GM19397 (cell line): ENCODE measurements around the gene MAF.

Experiments
- ATAC-seq: cut with Tn5 transposase; IDR thresholded peaks from one replicate; pipeline ENCODE4 v1.9.1; 2021; ENCODE audit warnings: mild to moderate bottlenecking, moderate library complexity; ENCODE audit not compliant: unreplicated experiment

Gene MAF

DNA sequence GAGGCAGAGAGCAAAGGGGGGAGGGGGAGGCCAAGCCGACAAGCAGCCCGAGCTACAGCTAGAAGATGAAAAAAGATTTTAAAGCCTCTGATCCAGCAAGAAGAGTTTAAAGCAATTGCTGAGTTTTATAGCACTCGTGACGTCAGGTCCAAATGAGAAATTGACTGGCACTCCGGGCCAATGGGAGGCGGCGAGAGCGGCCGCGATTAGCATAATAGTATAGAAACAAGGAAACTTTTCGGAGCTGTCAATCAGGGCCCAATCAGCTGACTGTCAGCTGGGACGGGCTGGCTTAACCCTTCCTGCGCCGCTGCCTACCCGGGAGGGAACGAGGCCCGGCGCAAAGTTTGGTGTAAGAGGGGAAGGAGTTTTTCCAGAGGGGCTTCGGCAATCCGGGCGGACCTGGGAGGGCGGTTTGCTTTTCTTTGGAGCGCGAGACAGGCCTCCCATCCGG, at the start of gene MAF:
Gene MAF (minus strand): TSS at position 100 of the 454 bp plus-strand sequence. CDS start 835 bp downstream, outside the sequence.
- ATAC-seq, result no peak

DNA sequence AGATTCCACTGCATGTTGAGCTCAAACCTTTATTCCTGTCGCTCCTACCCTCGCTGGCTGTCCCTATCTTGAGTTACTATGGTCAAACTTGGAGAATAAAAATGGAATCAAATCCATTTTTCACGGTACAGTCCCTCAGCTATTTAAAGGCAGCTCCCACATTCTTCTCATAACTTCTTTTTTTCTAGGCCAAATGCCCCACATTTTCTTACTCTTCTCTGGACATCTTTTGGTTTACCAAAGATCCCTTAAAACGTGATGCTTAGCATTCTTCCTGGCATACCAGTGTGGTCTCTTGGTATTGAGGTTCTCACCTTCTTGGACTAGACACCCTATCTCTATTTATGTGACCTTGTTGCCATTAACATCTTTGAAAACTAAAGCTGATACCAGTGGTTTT, 48.3 kb upstream of the MAF start:
- no peak for ATAC-seq

- ATAC-seq, result no peak
Measured at GRCh38 chr16:79647586-79647985, 47.0 kb upstream of the MAF start.

GRCh38 chr16:79645701-79646100, 45.2 kb upstream of the MAF start:
- no peak for ATAC-seq

DNA sequence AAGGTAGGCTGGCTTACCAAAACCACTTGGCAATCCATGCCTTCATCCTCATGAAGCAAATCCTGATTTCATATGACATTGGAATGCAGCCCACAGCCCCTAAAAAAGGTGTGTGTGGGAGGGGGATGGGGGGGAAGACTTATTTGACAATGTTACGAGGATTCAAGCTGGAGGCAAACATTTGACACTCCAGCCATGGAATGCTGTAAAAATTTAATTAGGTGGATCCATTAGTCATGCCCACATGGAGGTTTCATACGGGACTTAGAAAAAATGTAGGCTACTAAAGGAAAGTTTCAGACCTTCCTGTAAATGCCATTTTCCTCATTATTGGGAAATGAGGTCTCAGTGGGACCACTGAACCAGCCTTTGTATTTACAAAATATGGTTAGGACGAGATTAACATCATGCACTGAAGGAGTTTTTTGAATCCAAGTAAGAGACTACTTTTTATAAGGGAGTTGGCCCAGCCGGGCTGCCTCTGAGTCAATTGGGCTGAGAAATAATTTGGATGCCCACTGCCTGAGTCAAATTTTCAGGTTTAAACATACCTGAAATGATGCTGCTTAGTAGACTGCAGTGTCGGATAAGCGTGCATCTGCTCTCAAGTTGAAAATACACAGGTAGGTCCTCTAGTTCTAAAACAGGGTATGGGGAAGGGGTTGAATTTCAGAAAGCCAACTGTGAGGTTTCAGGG, 44.6 kb upstream of the MAF start:
- ATAC-seq, result no peak

DNA sequence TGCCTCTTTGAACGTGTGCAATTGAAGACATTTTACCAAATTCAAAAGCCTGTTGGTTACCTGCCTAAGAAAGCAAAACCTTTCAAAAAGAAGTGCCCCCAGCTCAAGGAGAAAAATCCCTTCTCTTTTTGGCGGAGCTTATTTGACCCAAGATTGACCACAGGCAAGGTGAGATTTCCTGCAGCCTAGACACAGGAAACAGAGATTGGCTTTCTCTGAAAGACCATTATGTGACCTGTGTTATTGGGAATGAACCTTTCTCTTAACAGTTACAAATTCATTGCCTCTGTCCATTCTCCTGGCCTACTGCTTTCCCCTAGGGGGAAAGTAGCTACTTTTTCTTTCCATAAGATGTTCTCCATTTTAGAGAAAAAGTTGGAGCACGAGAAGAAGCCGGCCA, 42.1 kb upstream of the MAF start:
- ATAC-seq, result no peak

GRCh38 chr16:79640513-79641360, 40.2 kb upstream of the MAF start:
- no peak for ATAC-seq

- ATAC-seq, result no peak
Measured at GRCh38 chr16:79639576-79640311, 39.2 kb upstream of the MAF start.

DNA sequence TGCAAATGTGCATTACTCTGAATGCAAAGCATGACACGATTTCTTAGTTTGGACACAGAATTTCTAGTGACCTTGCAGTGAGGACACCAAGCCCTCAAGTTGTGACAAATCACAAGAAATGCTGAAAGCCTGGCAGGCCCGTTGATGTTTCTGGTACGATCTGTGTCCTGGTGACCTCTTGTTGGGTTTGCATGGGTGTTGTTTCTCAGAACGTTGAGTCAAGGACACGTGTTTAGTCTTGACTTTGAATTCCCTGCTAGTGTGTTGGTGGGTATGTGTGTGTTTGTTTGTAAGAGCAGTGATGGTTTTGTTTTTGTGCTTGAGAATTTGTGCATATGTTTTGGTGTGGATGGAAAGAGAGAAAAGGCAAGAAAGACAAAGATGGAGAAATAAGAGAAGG, 37.8 kb upstream of the MAF start:
- no peak for ATAC-seq

- ATAC-seq, result no peak
Measured at GRCh38 chr16:79635488-79635887, 35.0 kb upstream of the MAF start.

- ATAC-seq, result no peak
Measured at GRCh38 chr16:79634298-79634697, 33.8 kb upstream of the MAF start.

GRCh38 chr16:79632289-79632688, 31.8 kb upstream of the MAF start:
- no peak for ATAC-seq

DNA sequence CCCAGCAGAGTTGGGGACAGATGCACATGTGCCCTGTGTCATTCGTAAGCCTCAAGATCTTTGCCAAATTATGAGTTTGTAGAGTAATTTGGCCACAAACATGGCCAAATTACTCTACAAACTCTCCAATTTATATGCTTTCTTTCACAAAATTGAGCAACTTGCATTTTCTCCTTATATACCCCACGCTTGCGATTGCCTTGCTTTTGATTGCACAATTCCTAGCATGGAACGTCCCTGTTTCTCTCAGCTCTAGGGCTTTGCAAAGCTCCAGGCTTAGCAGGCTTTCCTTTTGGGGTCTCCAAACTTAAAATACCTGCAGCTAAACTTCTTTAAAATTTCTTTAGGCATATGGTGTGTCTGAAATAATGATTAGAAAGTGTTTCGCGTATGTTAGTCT, 28.5 kb upstream of the MAF start:
- no peak for ATAC-seq

DNA sequence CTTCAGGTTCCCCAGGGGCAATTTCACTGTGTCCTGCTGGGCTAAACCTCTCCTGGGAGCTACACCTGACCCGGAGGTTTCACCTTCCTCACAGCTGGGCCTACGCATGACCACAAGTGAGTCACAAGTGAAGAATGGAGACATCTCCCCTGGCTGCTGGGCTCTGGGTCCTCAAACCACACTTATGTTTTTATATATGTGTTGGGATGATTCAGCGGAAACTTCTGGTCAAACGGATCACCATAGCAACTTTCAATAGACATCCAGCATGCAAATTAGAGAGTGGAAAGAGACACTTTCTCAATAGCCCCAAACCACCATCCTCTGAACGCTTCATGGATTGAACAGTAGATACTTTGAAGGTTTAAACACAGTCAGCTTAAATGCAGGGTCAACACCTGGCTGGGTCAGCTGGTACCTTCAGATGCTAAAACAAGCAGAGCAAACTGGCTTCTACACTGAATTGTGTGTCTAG, 28.0 kb upstream of the MAF start:
- peak; percentile 91 for ATAC-seq

DNA sequence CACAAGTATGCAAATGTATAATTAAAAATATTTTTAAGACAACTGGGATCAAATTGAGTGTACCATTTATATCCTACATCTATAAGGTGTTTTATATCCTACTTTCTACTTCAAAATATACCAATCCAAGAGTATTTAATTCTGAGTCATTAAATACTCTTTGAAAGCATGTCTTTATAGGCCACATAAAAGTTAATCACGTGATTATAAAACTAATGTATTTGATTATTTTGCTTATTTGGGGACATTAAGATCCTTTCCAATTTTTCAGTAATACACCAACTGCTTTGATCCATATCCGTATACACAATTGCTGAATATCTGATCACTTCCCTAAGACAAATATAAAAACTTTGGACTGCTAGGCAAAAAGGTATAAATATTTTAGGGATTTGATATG, 26.6 kb upstream of the MAF start:
- no peak for ATAC-seq

GRCh38 chr16:79625738-79626137, 25.2 kb upstream of the MAF start:
- no peak for ATAC-seq

GRCh38 chr16:79623824-79624223, 23.3 kb upstream of the MAF start:
- no peak for ATAC-seq

DNA sequence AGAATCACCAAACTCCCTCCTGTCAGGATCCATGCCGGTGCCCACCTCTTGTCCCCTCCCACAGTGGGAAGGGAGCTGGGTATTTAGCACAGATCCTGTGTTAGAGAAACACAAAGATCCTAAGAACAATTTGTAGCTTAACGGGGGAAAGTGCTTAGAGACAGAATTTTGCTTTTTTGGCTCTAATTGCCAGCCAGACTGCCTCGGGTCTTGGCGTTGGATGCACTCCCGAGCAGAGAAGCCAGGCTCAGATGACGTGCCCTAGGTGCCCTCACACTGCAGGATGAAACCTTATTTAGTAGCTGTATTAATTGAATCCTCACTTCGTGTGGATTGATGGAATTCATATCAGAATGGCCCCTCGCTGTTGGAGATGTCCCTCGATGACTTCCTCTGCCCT, 22.5 kb upstream of the MAF start:
- no peak for ATAC-seq

DNA sequence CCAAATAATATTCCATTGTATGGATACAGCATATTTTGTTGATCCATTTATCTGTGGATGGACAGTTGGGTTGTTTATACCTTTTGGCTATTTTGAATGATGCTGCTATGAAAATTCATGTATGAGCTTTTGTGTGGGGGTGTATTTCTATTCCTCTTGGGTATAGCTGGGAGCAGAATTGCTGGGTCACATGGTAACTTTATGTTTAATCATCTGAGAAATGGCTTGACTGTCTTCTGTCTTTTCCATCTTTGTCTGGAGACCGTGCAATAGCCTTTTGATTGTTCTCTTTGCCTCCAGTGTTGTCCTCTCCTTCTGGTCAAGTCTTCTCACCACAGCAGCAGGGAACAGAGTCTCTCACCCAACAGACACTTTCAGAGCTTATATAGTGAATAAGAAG, 20.5 kb upstream of the MAF start:
- no peak for ATAC-seq

- no peak for ATAC-seq
Measured at GRCh38 chr16:79618692-79619050, 18.1 kb upstream of the MAF start.

GRCh38 chr16:79618041-79618691, 17.6 kb upstream of the MAF start:
- no peak for ATAC-seq
